Coronary artery (tissue), 2 donors: ENCODE measurements around the gene MYG1.
"Not testable (repeated sequence)": the region's sequence is repeated elsewhere in the genome, so short reads cannot be mapped to it uniquely, and the experiment has no call there.

ENCODE experiments used
- DNase-seq: peaks from one replicate; pipeline ENCODE4 v3.0.0-alpha.2; 2017; ENCODE audit warnings: low spot score
- H3K27ac ChIP-seq, 2 donors: fragments of 200-600 bp; sonication (generic); one replicate each; pipeline ENCODE4 v1.5.1; 2016 to 2019
- H3K4me3 ChIP-seq: fragments of 200-600 bp; sonication (generic); 2 replicates; pipeline ENCODE4 v1.5.1; 2016; ENCODE audit warnings: mild to moderate bottlenecking, moderate library complexity
- TF ChIP-seq, protein P1 (sequence below): fragments of 200-600 bp; sonication (generic); IDR thresholded peaks from one replicate; pipeline ENCODE4 v1.5.1; 2019; ENCODE audit warnings: antibody characterized with exemption

Gene MYG1

DNA sequence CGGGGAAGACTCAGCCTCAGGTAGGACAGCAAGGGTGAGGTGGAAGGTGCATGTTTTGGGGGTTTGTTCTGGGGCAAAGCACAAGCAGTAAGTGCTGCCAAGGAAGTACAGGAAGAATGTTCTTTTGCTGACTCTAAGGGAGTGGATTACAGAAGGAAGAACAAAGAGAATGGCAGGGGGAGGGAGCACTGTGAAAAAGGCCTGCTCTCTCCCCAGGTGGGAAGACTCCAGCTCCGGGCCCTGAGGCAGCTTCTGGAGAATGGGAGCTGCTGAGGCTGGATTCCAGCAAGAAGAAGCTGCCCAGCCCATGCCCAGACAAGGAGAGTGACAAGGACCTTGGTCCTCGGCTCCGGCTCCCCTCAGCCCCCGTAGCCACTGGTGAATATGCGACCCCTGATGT lies 11.2 kb upstream of the MYG1 start:
- TF ChIP-seq, protein P1, sequence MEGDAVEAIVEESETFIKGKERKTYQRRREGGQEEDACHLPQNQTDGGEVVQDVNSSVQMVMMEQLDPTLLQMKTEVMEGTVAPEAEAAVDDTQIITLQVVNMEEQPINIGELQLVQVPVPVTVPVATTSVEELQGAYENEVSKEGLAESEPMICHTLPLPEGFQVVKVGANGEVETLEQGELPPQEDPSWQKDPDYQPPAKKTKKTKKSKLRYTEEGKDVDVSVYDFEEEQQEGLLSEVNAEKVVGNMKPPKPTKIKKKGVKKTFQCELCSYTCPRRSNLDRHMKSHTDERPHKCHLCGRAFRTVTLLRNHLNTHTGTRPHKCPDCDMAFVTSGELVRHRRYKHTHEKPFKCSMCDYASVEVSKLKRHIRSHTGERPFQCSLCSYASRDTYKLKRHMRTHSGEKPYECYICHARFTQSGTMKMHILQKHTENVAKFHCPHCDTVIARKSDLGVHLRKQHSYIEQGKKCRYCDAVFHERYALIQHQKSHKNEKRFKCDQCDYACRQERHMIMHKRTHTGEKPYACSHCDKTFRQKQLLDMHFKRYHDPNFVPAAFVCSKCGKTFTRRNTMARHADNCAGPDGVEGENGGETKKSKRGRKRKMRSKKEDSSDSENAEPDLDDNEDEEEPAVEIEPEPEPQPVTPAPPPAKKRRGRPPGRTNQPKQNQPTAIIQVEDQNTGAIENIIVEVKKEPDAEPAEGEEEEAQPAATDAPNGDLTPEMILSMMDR, result no peak
- no peak for DNase-seq
- H3K27ac ChIP-seq, result no peak overlapping the region
- no peak overlapping the region for H3K4me3 ChIP-seq

DNA sequence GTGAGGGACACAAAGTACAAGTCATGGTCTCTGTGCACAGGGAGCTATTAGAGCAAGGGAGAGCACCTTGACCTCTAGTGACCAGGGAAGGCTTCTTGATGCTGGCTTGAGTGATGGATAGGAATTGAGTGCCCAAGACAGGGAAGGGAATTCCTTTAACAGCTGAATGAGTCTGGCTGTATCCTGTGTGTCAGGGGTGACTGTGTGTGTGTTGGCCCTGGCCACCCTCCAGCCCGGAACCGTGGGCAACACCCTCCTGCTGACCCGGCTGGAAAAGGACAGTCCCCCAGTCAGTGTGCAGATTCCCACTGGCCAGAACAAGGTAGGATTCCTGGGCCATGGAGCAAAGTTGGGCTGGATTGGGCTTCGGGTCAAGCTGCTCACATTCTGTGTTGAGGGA lies 9.6 kb upstream of the MYG1 start:
- TF ChIP-seq, protein P1, result no peak
- Histone ChIP-seq H3K4me3 (no peak overlapping the region), H3K27ac (no peak overlapping the region)
- DNase-seq, result no peak

DNA sequence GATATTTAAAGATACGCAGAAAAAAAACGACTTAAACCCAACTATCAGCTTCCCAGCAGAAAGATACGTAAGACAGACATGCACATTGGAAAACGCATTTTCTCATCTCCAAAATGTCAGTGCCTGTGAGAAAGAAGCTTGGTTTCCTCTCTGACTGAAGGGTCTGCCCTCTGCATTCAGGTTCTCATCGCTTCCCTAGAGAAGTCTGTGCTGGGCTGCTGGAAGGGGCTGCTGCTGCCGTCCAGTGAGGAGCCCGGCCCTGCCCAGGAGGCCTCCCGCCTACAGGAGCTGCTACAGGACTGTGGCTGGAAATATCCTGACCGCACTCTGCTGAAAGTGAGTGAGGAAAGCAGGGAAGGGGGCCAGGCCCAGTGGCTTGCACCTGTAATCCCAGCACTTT lies 8.8 kb upstream of the MYG1 start:
- TF ChIP-seq, protein P1, result no peak
- DNase-seq, result no peak
- Histone ChIP-seq H3K27ac (no peak overlapping the region), H3K4me3 (no peak overlapping the region)

DNA sequence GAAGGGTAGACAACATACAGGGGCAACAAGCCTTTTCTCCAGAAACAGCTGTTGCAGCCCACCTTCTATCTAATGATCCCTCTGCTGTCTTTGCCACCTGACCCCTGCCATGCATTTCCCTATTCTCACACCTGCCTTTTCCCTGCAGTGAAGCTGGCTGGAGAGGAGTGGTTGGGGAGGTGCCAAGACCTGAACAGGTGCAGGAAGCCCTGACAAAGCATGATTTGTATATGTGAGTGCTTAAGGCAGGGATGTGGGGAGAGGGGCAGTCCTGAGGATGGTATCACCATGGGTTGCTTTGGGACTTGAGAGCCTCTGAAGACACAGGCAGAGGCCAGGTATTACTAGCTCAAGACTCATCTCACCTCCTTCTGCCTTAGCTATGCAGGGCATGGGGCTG lies 7.1 kb upstream of the MYG1 start:
- Histone ChIP-seq H3K4me3 (no peak overlapping the region), H3K27ac (no peak overlapping the region)
- no peak for DNase-seq
- TF ChIP-seq, protein P1, result no peak

DNA sequence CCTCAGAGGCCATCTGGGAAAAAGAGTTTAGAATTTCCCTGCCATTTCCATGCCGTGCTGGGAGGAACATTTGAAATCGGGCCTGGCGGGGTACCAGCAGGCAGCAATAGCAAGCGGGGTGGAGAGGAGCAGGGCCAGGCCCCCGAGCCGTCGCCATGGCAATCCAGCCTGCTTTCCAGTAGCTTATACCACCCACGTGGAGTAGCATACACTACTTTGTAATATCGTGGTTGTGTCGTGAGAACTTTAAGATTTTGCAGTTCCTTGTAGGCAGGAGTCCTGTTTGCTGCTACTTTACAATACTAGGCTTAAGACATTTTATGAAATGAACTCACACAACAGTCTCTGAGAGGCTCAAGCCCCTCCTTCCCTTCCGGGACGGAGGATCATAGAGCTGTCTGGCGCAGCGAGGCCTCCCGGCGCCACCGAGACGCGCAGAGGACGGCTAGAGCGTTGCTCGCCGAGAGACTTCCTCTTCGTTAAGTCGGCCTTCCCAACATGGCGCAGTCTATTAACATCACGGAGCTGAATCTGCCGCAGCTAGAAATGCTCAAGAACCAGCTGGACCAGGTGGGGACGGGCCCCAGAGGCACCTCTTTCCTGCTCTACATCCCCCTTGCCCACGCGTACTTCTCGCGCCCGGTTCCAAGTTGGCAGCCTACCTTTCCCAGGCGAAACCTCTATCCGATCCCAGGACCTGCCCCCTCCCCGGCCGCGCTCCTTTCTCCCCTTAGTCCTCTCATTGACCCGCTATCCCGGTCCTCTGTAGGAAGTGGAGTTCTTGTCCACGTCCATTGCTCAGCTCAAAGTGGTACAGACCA lies 4.2 kb upstream of the MYG1 start, which contains the start of gene PFDN5:
TSS of gene PFDN5 (plus strand) at position 473 of the 821 bp plus-strand sequence. CDS start at position 499, 26 bp downstream.
- DNase-seq, result peak; percentile 90
- TF ChIP-seq, protein P1, result no peak
- peak within 1 kb of the TSS; percentile 92 to 94 for H3K27ac ChIP-seq
- peak within 1 kb of the TSS; percentile 94 for H3K4me3 ChIP-seq

DNA sequence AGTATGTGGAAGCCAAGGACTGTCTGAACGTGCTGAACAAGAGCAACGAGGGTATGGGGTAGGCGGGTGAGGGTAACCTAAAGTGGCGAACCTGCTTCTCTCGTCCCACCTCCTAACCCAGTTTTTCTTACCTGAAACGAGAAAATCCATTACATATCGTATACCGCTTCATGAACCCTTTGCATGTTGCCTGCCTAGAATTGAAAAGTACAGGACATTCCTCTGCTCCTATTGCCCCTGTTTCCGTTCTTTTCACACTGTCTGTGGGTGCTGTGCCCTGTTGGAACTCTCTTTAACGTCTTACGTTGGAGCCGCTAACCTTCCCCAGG lies 3.6 kb upstream of the MYG1 start:
- no peak for DNase-seq
- Histone ChIP-seq H3K4me3 (peak overlapping the region; percentile 94), H3K27ac (peak overlapping the region; percentile 92 to 94)
- TF ChIP-seq, protein P1, result no peak

DNA sequence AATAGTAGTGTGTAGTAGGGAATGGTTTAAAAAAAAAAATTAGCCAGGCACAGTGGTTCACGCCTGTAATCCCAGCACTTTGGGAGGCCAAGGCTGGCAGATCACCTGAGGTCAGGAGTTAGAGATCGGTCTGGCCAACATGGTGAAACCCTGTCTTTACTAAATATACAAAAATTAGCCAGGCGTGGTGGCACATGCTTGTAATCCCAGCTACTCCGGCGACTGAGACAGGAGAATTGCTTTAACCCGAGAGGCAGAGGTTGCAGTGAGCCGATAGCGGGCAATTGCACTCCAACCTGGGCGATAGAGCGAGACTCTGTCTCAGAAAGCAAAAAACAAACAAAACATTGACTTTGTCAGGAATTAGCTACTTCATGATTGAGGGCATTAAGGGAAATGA lies 2.4 kb upstream of the MYG1 start:
- H3K4me3 ChIP-seq, H3K27ac ChIP-seq, DNase-seq: not testable (repeated sequence)
